Loucy (cell line): ENCODE results near the gene TNNT3.

Experiments used
- H2AFZ ChIP-seq: fragments of 200-600 bp; sonication (generic); 2 replicates; pipeline ENCODE4 v1.6.0; 2016; ENCODE audit warnings: antibody characterized with exemption, mild to moderate bottlenecking, low read length, moderate library complexity
- H3F3A ChIP-seq: fragments of 200-600 bp; 2 replicates; pipeline ENCODE4 v1.6.0; 2016; ENCODE audit warnings: antibody characterized with exemption, low read depth, mild to moderate bottlenecking
- H3K27me3 ChIP-seq: fragments of 200-600 bp; sonication (generic); 2 replicates; pipeline ENCODE4 v1.6.1; 2014; ENCODE audit warnings: low read length, mild to moderate bottlenecking; ENCODE audit not compliant: insufficient read depth, poor library complexity, severe bottlenecking
- H3K36me3 ChIP-seq: fragments of 200-600 bp; sonication (generic); 2 replicates; pipeline ENCODE4 v1.6.1; 2016; ENCODE audit warnings: low read length; ENCODE audit not compliant: insufficient read depth
- H3K4me1 ChIP-seq: fragments of 200-600 bp; sonication (generic); 2 replicates; pipeline ENCODE4 v1.5.1; 2014; ENCODE audit warnings: low read length, mild to moderate bottlenecking; ENCODE audit not compliant: insufficient read depth, poor library complexity, severe bottlenecking
- H3K4me2 ChIP-seq: fragments of 200-600 bp; sonication (generic); 2 replicates; pipeline ENCODE4 v1.6.0; 2014; ENCODE audit warnings: antibody characterized with exemption, low read length, low read depth, mild to moderate bottlenecking; ENCODE audit not compliant: poor library complexity, severe bottlenecking
- H3K4me3 ChIP-seq: fragments of 200-600 bp; sonication (generic); 2 replicates; pipeline ENCODE4 v1.5.1; 2014; ENCODE audit warnings: low read length, mild to moderate bottlenecking, mixed read lengths; ENCODE audit not compliant: poor library complexity, severe bottlenecking
- H3K79me2 ChIP-seq: fragments of 200-600 bp; sonication (generic); 2 replicates; pipeline ENCODE4 v1.6.1; 2014; ENCODE audit warnings: low read length; ENCODE audit not compliant: insufficient read depth
- H3K9ac ChIP-seq: fragments of 200-600 bp; sonication (generic); 2 replicates; pipeline ENCODE4 v1.6.0; 2014; ENCODE audit warnings: mild to moderate bottlenecking, low read depth, low read length, moderate library complexity; ENCODE audit not compliant: poor library complexity, severe bottlenecking
- H3K9me2 ChIP-seq: fragments of 200-600 bp; sonication (generic); replicated peaks from 2 replicates; pipeline ENCODE4 v1.6.1; 2016; ENCODE audit warnings: low read depth, low read length, mixed read lengths
- H3K9me3 ChIP-seq: fragments of 200-600 bp; sonication (generic); 2 replicates; pipeline ENCODE4 v1.6.1; 2014; ENCODE audit warnings: mild to moderate bottlenecking, antibody characterized with exemption, low read length, low read depth; ENCODE audit not compliant: insufficient read depth
- H4K20me1 ChIP-seq: fragments of 200-600 bp; sonication (generic); 2 replicates; pipeline ENCODE4 v1.6.0; 2014; ENCODE audit warnings: antibody characterized with exemption, low read length, mild to moderate bottlenecking; ENCODE audit not compliant: insufficient read depth, poor library complexity, severe bottlenecking
- CTCF ChIP-seq: fragments of 200-600 bp; sonication (generic); conservative IDR thresholded peaks from 2 replicates; pipeline ENCODE4 v1.5.1; 2014; ENCODE audit warnings: mild to moderate bottlenecking, antibody characterized with exemption, low read length
- EZH2phosphoT487 ChIP-seq: fragments of 200-600 bp; IDR thresholded peaks from 2 replicates; pipeline ENCODE4 v1.6.1; 2018; ENCODE audit warnings: antibody characterized with exemption, mild to moderate bottlenecking, moderate library complexity, borderline replicate concordance

The TNNT3 gene

GRCh38 chr11:1917523-1918435 lies 1.7 kb upstream of the TNNT3 start:
- no peak overlapping the region for H3K4me2 ChIP-seq
- peaks cover 6% of the 10 kb centered on the region for H3K4me1 ChIP-seq
- no peaks in the 10 kb centered on the region for H3K79me2 ChIP-seq
- no peak overlapping the region for H3K9ac ChIP-seq
- H2AFZ ChIP-seq = no peak overlapping the region
- no peaks in the 10 kb centered on the region for H3K36me3 ChIP-seq
- H3K4me3 ChIP-seq = no peak overlapping the region
- no peaks in the 10 kb centered on the region for H3F3A ChIP-seq
- no peaks in the 10 kb centered on the region for H3K27me3 ChIP-seq
- H3K9me2 ChIP-seq = no peaks in the 10 kb centered on the region
- no peak for TF ChIP-seq EZH2phosphoT487
- TF ChIP-seq CTCF = peak; percentile 56
- H3K9me3 ChIP-seq = no peaks in the 10 kb centered on the region
- H4K20me1 ChIP-seq = no peaks in the 10 kb centered on the region

- peaks cover 9% of the 10 kb centered on the region for H3K4me1 ChIP-seq
- no peaks in the 10 kb centered on the region for H3K79me2 ChIP-seq
- H3K4me2 ChIP-seq = no peak overlapping the region
- H3K9ac ChIP-seq = no peak overlapping the region
- TF ChIP-seq EZH2phosphoT487 (no peak), CTCF (peak; percentile 26; the same call in 1 of the 2 replicates)
- H3F3A ChIP-seq = no peaks in the 10 kb centered on the region
- H3K4me3 ChIP-seq = no peak overlapping the region
- no peak overlapping the region for H2AFZ ChIP-seq
- H3K27me3 ChIP-seq = no peaks in the 10 kb centered on the region
- no peaks in the 10 kb centered on the region for H3K36me3 ChIP-seq
- no peaks in the 10 kb centered on the region for H4K20me1 ChIP-seq
- H3K9me3 ChIP-seq = no peaks in the 10 kb centered on the region
- H3K9me2 ChIP-seq = no peaks in the 10 kb centered on the region
Measured at GRCh38 chr11:1918436-1919315, 827 bp upstream of the TNNT3 start.

GRCh38 chr11:1920128-1920908 lies 815 bp downstream of the TNNT3 start:
- Histone ChIP-seq H4K20me1 (no peaks in the 10 kb centered on the region), H3K4me1 (peaks cover 9% of the 10 kb centered on the region), H3K9me2 (no peaks in the 10 kb centered on the region), H3F3A (no peaks in the 10 kb centered on the region), H2AFZ (no peak overlapping the region), H3K4me2 (no peak overlapping the region), H3K9ac (no peak overlapping the region), H3K36me3 (no peaks in the 10 kb centered on the region), H3K27me3 (no peaks in the 10 kb centered on the region), H3K9me3 (no peaks in the 10 kb centered on the region), H3K4me3 (no peak overlapping the region), H3K79me2 (no peaks in the 10 kb centered on the region)
- TF ChIP-seq CTCF = no peak
- TF ChIP-seq EZH2phosphoT487 = no peak
